ENCODE data around the gene ATXN7L1. TPM values are rescaled to one million over a fixed set of nuclear protein-coding genes. Genes with fewer than 3 reads are reported as not detected.
A peak's percentile ranks its signal among the peaks of the same experiment; 100 is the strongest.

ATXN7L1 gene
- total and polyA plus RNA-seq, 2 of the 8 experiments (the other 6 are each of a cell fraction or from before 2014, with no cell fraction given) = 14.3 to 34.0 TPM

DNA sequence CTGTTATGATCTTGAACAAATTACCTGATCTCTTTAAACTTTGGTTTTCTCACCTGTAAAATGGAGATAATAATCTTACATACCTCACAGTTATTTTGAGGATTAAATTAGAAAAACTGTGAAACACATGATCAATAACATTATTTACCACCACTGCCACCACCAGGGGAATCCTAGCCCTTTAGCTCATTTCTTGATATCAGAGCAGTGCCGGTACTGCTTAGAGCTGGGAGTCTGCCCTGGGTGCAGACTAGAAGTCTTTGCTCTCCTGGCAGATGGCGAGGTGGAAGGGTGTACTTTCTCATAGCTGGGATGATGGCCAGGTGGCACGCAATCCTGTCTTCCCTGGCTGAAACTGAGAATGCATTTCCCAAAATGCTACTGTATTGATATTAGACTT lies 282.4 kb downstream of the ATXN7L1 start:
- Histone ChIP-seq H3K27me3 (replicated peaks in 1 of 4; ENCODE audit: control insufficient read depth in 3 of 4, extremely low read depth in 1 of 4, insufficient read depth in 3 of 4, low read length in 3 of 4) (no peaks in the 10 kb centered on the region), H3K79me2 (ENCODE audit: control insufficient read depth in 1 of 2, insufficient read depth in 2 of 2, low read length in 2 of 2) (no peaks in the 10 kb centered on the region), H2BK120ac (replicated peaks; ENCODE audit: low read depth, low read length) (no peak overlapping the region), H3K4ac (replicated peaks; ENCODE audit: insufficient read length, low read depth, low read length) (no peak overlapping the region), H4K20me1 (replicated peaks in 1 of 2; ENCODE audit: control insufficient read depth in 1 of 2, insufficient read depth in 2 of 2, low read length in 2 of 2) (no peaks in the 10 kb centered on the region), H3K27ac (ENCODE audit: low read depth, low read length) (no peak overlapping the region), H3K4me2 (ENCODE audit: insufficient read depth in 1 of 2, low read depth in 2 of 2, low read length in 2 of 2) (no peak overlapping the region), H3K79me1 (ENCODE audit: low read depth, low read length) (no peaks in the 10 kb centered on the region), H2BK20ac (ENCODE audit: low read length) (0 out of 2 replicates have a peak overlapping the region, but pooled peaks have one; percentile 32), H3K9me3 (ENCODE audit: insufficient read depth in 2 of 2, low read depth in 1 of 2, low read length in 1 of 2) (no peaks in the 10 kb centered on the region), H2BK15ac (ENCODE audit: low read length) (no peak overlapping the region), H4K8ac (ENCODE audit: extremely low read depth, insufficient read depth, low read length) (no peak overlapping the region; the same call in 1 of the 2 replicates), H2BK12ac (ENCODE audit: low read depth, low read length) (no peak overlapping the region), H2AK5ac (ENCODE audit: low read depth, low read length) (no peak overlapping the region), H4K91ac (replicated peaks; ENCODE audit: insufficient read length, low read length) (no peak overlapping the region), H3K9ac (replicated peaks in 1 of 4; ENCODE audit: extremely low read depth in 1 of 4, low read depth in 3 of 4, low read length in 3 of 4) (no peak overlapping the region), H2AFZ (ENCODE audit: low read length) (no peak overlapping the region), H2BK5ac (ENCODE audit: low read depth, low read length) (no peak overlapping the region), H3K56ac (replicated peaks; ENCODE audit: insufficient read length, low read depth, low read length) (no peak overlapping the region), H3K14ac (ENCODE audit: insufficient read length) (no peak overlapping the region), H3K36me3 (ENCODE audit: control insufficient read depth in 2 of 4, insufficient read depth in 4 of 4, low read length in 3 of 4) (no peaks in the 10 kb centered on the region), H3K23me2 (ENCODE audit: low read depth, low read length) (no peaks in the 10 kb centered on the region), H3K4me3 (ENCODE audit: extremely low read depth in 1 of 4, insufficient read depth in 2 of 4, low read depth in 3 of 4, low read length in 4 of 4) (no peak overlapping the region), H3K4me1 (replicated peaks in 1 of 4; ENCODE audit: control insufficient read depth in 3 of 4, insufficient read depth in 4 of 4, low read length in 3 of 4) (peaks cover 0 to 9% (median 5%) of the 10 kb centered on the region in 4 experiments; a peak in 4 of 7 replicates), H3K23ac (ENCODE audit: insufficient read length) (no peak overlapping the region), H4K5ac (ENCODE audit: insufficient read length, low read depth, low read length) (no peak overlapping the region), H3K18ac (ENCODE audit: extremely low read depth, low read length) (no peak overlapping the region)
- CTCF ChIA-PET (ENCODE audit: partially characterized antibody) = interaction anchor here (0.7 to 2.5 kb wide), 12 partner anchors 9 to 559 kb away, joined by 3 to 9 read pairs (median 4); no protein-coding TSS in a partner anchor
- FAIRE-seq (no peak), DNase-seq (ENCODE audit: low read depth in 1 of 2, low spot score in 2 of 2) (peak in 1 of 2 experiments; percentile 42)
- TF ChIP-seq GABPA (IDR thresholded peaks at IDR 0.05; ENCODE audit: borderline replicate concordance, insufficient read depth, low read length) (no peak), SIRT6 (IDR thresholded peaks at IDR 0.05; ENCODE audit: low read length) (no peak), CTCF (IDR thresholded peaks at IDR 0.05; ENCODE audit: control extremely low read depth in 1 of 3, insufficient read depth in 1 of 3, low read depth in 1 of 3, low read length in 3 of 3) (peak in 1 of 3 experiments; percentile 30; a peak in 1 of 4 replicates), RAD21 (IDR thresholded peaks at IDR 0.05 in 1 of 2, conservative IDR thresholded peaks at IDR 0.05 in 1 of 2; ENCODE audit: low read depth in 2 of 2, low read length in 2 of 2) (peak; percentile 40 to 44), ATF2 (IDR thresholded peaks at IDR 0.05; ENCODE audit: low read length) (no peak), POLR2AphosphoS5 (IDR thresholded peaks at IDR 0.05; ENCODE audit: low read depth, low read length) (no peak), ZNF274 (IDR thresholded peaks at IDR 0.05; ENCODE audit: borderline replicate concordance, extremely low read depth, low read length) (no peak)
- WGBS, 2 experiments (ENCODE audit: extremely low coverage in 1 of 2, insufficient coverage in 1 of 2, insufficient read length in 1 of 2, insufficient replicate concordance in 2 of 2, low coverage in 1 of 2, low lambda C conversion rate in 2 of 2, missing lambda C conversion rate in 1 of 2) = 95% methylated on average over 3 of the region's 3 CpGs; no CpG with 5 or more reads in 1 of the 2 experiments
- POLR2A ChIA-PET (ENCODE audit: partially characterized antibody) = interaction anchor here (0.6 to 1.5 kb wide), 5 partner anchors 8 to 24 kb away, joined by 3 to 6 read pairs (median 3); no protein-coding TSS in a partner anchor

Data from H1 (cell line).